HG03460 (cell line): Measurements from ENCODE around the gene PPP1R3A.
"Not testable (repeated sequence)": the region's sequence is repeated elsewhere in the genome, so short reads cannot be mapped to it uniquely, and the experiment has no call there.

Experiments used
- ATAC-seq: cut with Tn5 transposase; IDR thresholded peaks from one replicate; pipeline ENCODE4 v1.9.1; 2021; ENCODE audit not compliant: unreplicated experiment

Gene PPP1R3A

GRCh38 chr7:113918946-113919345, at the start of gene PPP1R3A:
Gene PPP1R3A (minus strand): TSS chr7:113919009. CDS start chr7:113918996, 13 bp downstream.
- no peak for ATAC-seq

- ATAC-seq, result no peak
These were observed 44.5 kb upstream of the PPP1R3A start for GRCh38 chr7:113963356-113963755.

GRCh38 chr7:113959910-113960309, 41.1 kb upstream of the PPP1R3A start:
- ATAC-seq, result no peak

- ATAC-seq, result no peak
These were observed 36.3 kb upstream of the PPP1R3A start for GRCh38 chr7:113955157-113955556.

GRCh38 chr7:113953553-113953952, 34.7 kb upstream of the PPP1R3A start:
- ATAC-seq, result no peak

GRCh38 chr7:113945018-113945938, 26.5 kb upstream of the PPP1R3A start:
- no peak for ATAC-seq

GRCh38 chr7:113936982-113937381, 18.2 kb upstream of the PPP1R3A start:
- ATAC-seq, result no peak

- ATAC-seq, result no peak
These were observed 17.7 kb upstream of the PPP1R3A start for GRCh38 chr7:113936535-113936934.

GRCh38 chr7:113929389-113929788, 10.6 kb upstream of the PPP1R3A start:
- not testable (repeated sequence) for ATAC-seq

GRCh38 chr7:113928112-113928511, 9.3 kb upstream of the PPP1R3A start:
- no peak for ATAC-seq

GRCh38 chr7:113922049-113922448, 3.2 kb upstream of the PPP1R3A start:
- no peak for ATAC-seq

- no peak for ATAC-seq
These were observed 2.6 kb upstream of the PPP1R3A start for GRCh38 chr7:113921363-113921762.

GRCh38 chr7:113917840-113918239, 969 bp downstream of the PPP1R3A start:
- ATAC-seq, result no peak

- no peak for ATAC-seq
These were observed 2.9 kb downstream of the PPP1R3A start for GRCh38 chr7:113915956-113916355.

GRCh38 chr7:113912876-113913275, 5.9 kb downstream of the PPP1R3A start:
- ATAC-seq, result no peak

GRCh38 chr7:113907617-113908016, 11.2 kb downstream of the PPP1R3A start:
- ATAC-seq, result no peak

- no peak for ATAC-seq
These were observed 14.3 kb downstream of the PPP1R3A start for GRCh38 chr7:113904521-113904920.

- no peak for ATAC-seq
These were observed 26.0 kb downstream of the PPP1R3A start for GRCh38 chr7:113892818-113893217.

GRCh38 chr7:113891828-113892227, 27.0 kb downstream of the PPP1R3A start:
- no peak for ATAC-seq

GRCh38 chr7:113891031-113891350, 27.8 kb downstream of the PPP1R3A start:
- ATAC-seq, result no peak

GRCh38 chr7:113890331-113891030, 28.3 kb downstream of the PPP1R3A start:
- no peak for ATAC-seq

- no peak for ATAC-seq
These were observed 35.7 kb downstream of the PPP1R3A start for GRCh38 chr7:113883096-113883495.
